ENCODE results near the gene CNNM1. TPM values are rescaled to one million over a fixed set of nuclear protein-coding genes. Genes with fewer than 3 reads are reported as not detected.

CNNM1 gene
- total RNA-seq, 1 experiment from 2014 or later, result not detected

- DNase-seq (ENCODE audit: unreplicated experiment), result no peak
- Mint-ChIP-seq H3K36me3 (ENCODE audit: insufficient read depth, unreplicated experiment) (no peaks in the 10 kb centered on the region), H3K27ac (ENCODE audit: low read depth, unreplicated experiment) (no peak overlapping the region), H3K4me1 (ENCODE audit: insufficient read depth, unreplicated experiment) (no peaks in the 10 kb centered on the region), H3K4me3 (ENCODE audit: unreplicated experiment) (no peak overlapping the region), H3K27me3 (ENCODE audit: insufficient read depth, unreplicated experiment) (peaks cover 8% of the 10 kb centered on the region), H3K9me3 (ENCODE audit: unreplicated experiment) (no peaks in the 10 kb centered on the region)
- ChIA-PET POLR2A (no interaction called here), CTCF (no interaction called here)
- no TSS peak for BruUV-seq (replicated peaks)
- intact Hi-C loops (cut with micrococcal nuclease), result no loop called here
- no peak for TF ChIP-seq CTCF (IDR thresholded peaks at IDR 0.05; ENCODE audit: unreplicated experiment)
Measured at GRCh38 chr10:99316374-99316773, 12.8 kb upstream of the CNNM1 start.

GRCh38 chr10:99318048-99318447, 11.1 kb upstream of the CNNM1 start:
- intact Hi-C loops (cut with micrococcal nuclease), result no loop called here
- Mint-ChIP-seq H3K36me3 (ENCODE audit: insufficient read depth, unreplicated experiment) (no peaks in the 10 kb centered on the region), H3K4me1 (ENCODE audit: insufficient read depth, unreplicated experiment) (no peaks in the 10 kb centered on the region), H3K27me3 (ENCODE audit: insufficient read depth, unreplicated experiment) (peaks cover 8% of the 10 kb centered on the region), H3K4me3 (ENCODE audit: unreplicated experiment) (no peak overlapping the region), H3K27ac (ENCODE audit: low read depth, unreplicated experiment) (no peak overlapping the region), H3K9me3 (ENCODE audit: unreplicated experiment) (no peaks in the 10 kb centered on the region)
- BruUV-seq (replicated peaks), result no TSS peak
- POLR2A ChIA-PET, result no interaction called here
- no peak for TF ChIP-seq CTCF (IDR thresholded peaks at IDR 0.05; ENCODE audit: unreplicated experiment)
- no peak for DNase-seq (ENCODE audit: unreplicated experiment)
- CTCF ChIA-PET, result interaction anchor here (0.5 to 0.7 kb wide), 3 partner anchors 42 to 857 kb away, joined by 3 to 6 read pairs (median 4); no protein-coding TSS in a partner anchor

- Mint-ChIP-seq H3K27ac (ENCODE audit: low read depth, unreplicated experiment) (no peak overlapping the region), H3K4me3 (ENCODE audit: unreplicated experiment) (no peak overlapping the region), H3K4me1 (ENCODE audit: insufficient read depth, unreplicated experiment) (no peaks in the 10 kb centered on the region), H3K27me3 (ENCODE audit: insufficient read depth, unreplicated experiment) (peaks cover 8% of the 10 kb centered on the region), H3K36me3 (ENCODE audit: insufficient read depth, unreplicated experiment) (no peaks in the 10 kb centered on the region), H3K9me3 (ENCODE audit: unreplicated experiment) (no peaks in the 10 kb centered on the region)
- ChIA-PET CTCF (interaction anchor here (0.6 to 0.7 kb wide), 2 partner anchors 67 to 857 kb away, joined by 3 to 4 read pairs; no protein-coding TSS in a partner anchor), POLR2A (no interaction called here)
- intact Hi-C loops (cut with micrococcal nuclease), result no loop called here
- BruUV-seq (replicated peaks), result no TSS peak
- TF ChIP-seq CTCF (IDR thresholded peaks at IDR 0.05; ENCODE audit: unreplicated experiment), result no peak
- no peak for DNase-seq (ENCODE audit: unreplicated experiment)
Measured at GRCh38 chr10:99318475-99318874, 10.7 kb upstream of the CNNM1 start.

GRCh38 chr10:99325281-99325680, 3.9 kb upstream of the CNNM1 start:
- POLR2A ChIA-PET, result no interaction called here
- no peak for TF ChIP-seq CTCF (IDR thresholded peaks at IDR 0.05; ENCODE audit: unreplicated experiment)
- BruUV-seq (replicated peaks), result no TSS peak
- Mint-ChIP-seq H3K9me3 (ENCODE audit: unreplicated experiment) (no peaks in the 10 kb centered on the region), H3K27me3 (ENCODE audit: insufficient read depth, unreplicated experiment) (no peaks in the 10 kb centered on the region), H3K27ac (ENCODE audit: low read depth, unreplicated experiment) (no peak overlapping the region), H3K36me3 (ENCODE audit: insufficient read depth, unreplicated experiment) (no peaks in the 10 kb centered on the region), H3K4me1 (ENCODE audit: insufficient read depth, unreplicated experiment) (no peaks in the 10 kb centered on the region), H3K4me3 (ENCODE audit: unreplicated experiment) (no peak overlapping the region)
- intact Hi-C loops (cut with micrococcal nuclease), result no loop called here
- CTCF ChIA-PET, result no interaction called here
- DNase-seq (ENCODE audit: unreplicated experiment), result no peak
